HCT116 (cell line): Measurements from ENCODE around the gene SPDYE8.
"Not testable (repeated sequence)": the region's sequence is repeated elsewhere in the genome, so short reads cannot be mapped to it uniquely, and the experiment has no call there.

ENCODE experiments used
- CTCF ChIP-seq, 3 experiments: fragments of 200-600 bp in 1 of 3; sonication (generic) in 1 of 3; IDR thresholded peaks in 2 of 3; conservative IDR thresholded peaks in 1 of 3; 2 replicates each; pipeline ENCODE4 v1.5.1; 2012 to 2017; ENCODE audit warnings: low read depth in 2 of 3, low read length in 2 of 3, antibody characterized with exemption in 1 of 3, borderline replicate concordance in 1 of 3, control low read depth in 1 of 3, mild to moderate bottlenecking in 1 of 3, mixed read lengths in 1 of 3, mixed run types in 1 of 3, moderate library complexity in 1 of 3; ENCODE audit not compliant: insufficient read depth in 1 of 3
- JUND ChIP-seq: IDR thresholded peaks from 2 replicates; pipeline ENCODE4 v1.6.1; 2012
- REST ChIP-seq: IDR thresholded peaks from 2 replicates; pipeline ENCODE4 v1.6.1; 2012; ENCODE audit warnings: low read depth
- ZBTB33 ChIP-seq: IDR thresholded peaks from 2 replicates; pipeline ENCODE4 v1.6.1; 2011; ENCODE audit warnings: mild to moderate bottlenecking, low read length, moderate library complexity; ENCODE audit not compliant: insufficient replicate concordance; ENCODE audit errors: extremely low read depth

- not testable (repeated sequence) for TF ChIP-seq CTCF (IDR thresholded peaks at IDR 0.05 in 2 of 3, conservative IDR thresholded peaks at IDR 0.05 in 1 of 3; ENCODE audit: borderline replicate concordance in 1 of 3, insufficient read depth in 1 of 3, low read depth in 2 of 3, low read length in 2 of 3); JUND; REST; ZBTB33
These were observed 47.5 kb downstream of the SPDYE8 start for GRCh38 chr7:72982084-72982483.
